Endothelial cell of umbilical vein (primary cell): ENCODE measurements around the gene AHI1. TPM values are rescaled to one million over a fixed set of nuclear protein-coding genes. Genes with fewer than 3 reads are reported as not detected.

Source experiments
- BruUV-seq: library from RNA; stranded (reverse); fragments of 400-500 nt; replicated peaks from 2 replicates; lab custom pipeline; 2021; lab: Mats Ljungman, UMichigan
- CTCF ChIA-PET: fragments of 300-600, 350-600 bp; sonication (Branson Sonifier 250); formaldehyde crosslinking; loops from one replicate; lab custom pipeline; 2021; ENCODE audit warnings: antibody characterized with exemption, inconsistent platforms; lab: Charles Lee
- POLR2A ChIA-PET: fragments of 300-600, 350-600 bp; sonication (Branson Sonifier 250); formaldehyde crosslinking; loops from one replicate; lab custom pipeline; 2021; ENCODE audit warnings: antibody characterized with exemption, inconsistent platforms; lab: Charles Lee
- DNase-seq: peaks from one replicate; pipeline ENCODE4 v3.0.0-alpha.2; 2011; ENCODE audit warnings: low read depth, low spot score
- FAIRE-seq: peaks from 2 replicates; lab custom pipeline; 2011; peaks lifted over from hg19 to GRCh38; lab: Jason Lieb, UNC
- H2AFZ ChIP-seq: 2 replicates; pipeline ENCODE4 v1.6.0; 2012; ENCODE audit warnings: low read depth, low read length, control low read depth, inconsistent platforms
- H3K27ac ChIP-seq: 2 replicates; pipeline ENCODE4 v1.5.1; 2011; ENCODE audit warnings: low read depth, mild to moderate bottlenecking, control low read depth, low read length, moderate library complexity; ENCODE audit not compliant: insufficient read depth
- H3K27me3 ChIP-seq, 2 experiments: 2 replicates each; pipeline versions ENCODE4 v1.6.0 to v1.6.1; 2011; ENCODE audit warnings: low read length in 2 of 2, mixed read lengths in 1 of 2; ENCODE audit not compliant: control insufficient read depth in 2 of 2, insufficient read depth in 2 of 2
- H3K36me3 ChIP-seq, 2 experiments: 2 replicates in 1 of 2; 3 replicates in 1 of 2; pipeline ENCODE4 v1.5.1; 2011; ENCODE audit warnings: low read length in 2 of 2, mild to moderate bottlenecking in 1 of 2, moderate library complexity in 1 of 2; ENCODE audit not compliant: control insufficient read depth in 2 of 2, insufficient read depth in 2 of 2; ENCODE audit errors: extremely low read depth in 1 of 2
- H3K4me1 ChIP-seq: 3 replicates; pipeline ENCODE4 v1.5.1; 2011; ENCODE audit warnings: mild to moderate bottlenecking, low read length; ENCODE audit not compliant: control insufficient read depth, insufficient read depth; ENCODE audit errors: extremely low read depth
- H3K4me2 ChIP-seq: 2 replicates; pipeline ENCODE4 v1.6.1; 2011; ENCODE audit warnings: low read length, control low read depth, mixed read lengths; ENCODE audit not compliant: insufficient read depth
- H3K4me3 ChIP-seq, 3 experiments: fragments of 200-600 bp in 1 of 3; sonication (generic), shearing (Covaris generic) in 1 of 3; replicated peaks in 1 of 3; 2 replicates each; pipeline ENCODE4 v1.5.1; 2011 to 2016; ENCODE audit warnings: control low read depth in 3 of 3, low read length in 3 of 3, mild to moderate bottlenecking in 2 of 3, inconsistent platforms in 1 of 3, low read depth in 1 of 3, moderate library complexity in 1 of 3; ENCODE audit not compliant: insufficient read depth in 1 of 3
- H3K79me2 ChIP-seq: 2 replicates; pipeline ENCODE4 v1.6.0; 2012; ENCODE audit warnings: low read length, inconsistent platforms; ENCODE audit not compliant: control insufficient read depth, insufficient read depth
- H3K9ac ChIP-seq: replicated peaks from 2 replicates; pipeline ENCODE3; 2011; ENCODE audit warnings: low read length, control low read depth; ENCODE audit not compliant: insufficient read depth; ENCODE audit errors: extremely low read depth
- H3K9me1 ChIP-seq: replicated peaks from 3 replicates; pipeline ENCODE4 v1.6.0; 2011; ENCODE audit warnings: mild to moderate bottlenecking, low read length; ENCODE audit not compliant: control insufficient read depth, insufficient read depth; ENCODE audit errors: extremely low read depth
- H3K9me3 ChIP-seq: replicated peaks from 2 replicates; pipeline ENCODE4 v1.5.1; 2012; ENCODE audit warnings: low read length, inconsistent platforms; ENCODE audit not compliant: control insufficient read depth, insufficient read depth
- H4K20me1 ChIP-seq: replicated peaks from 2 replicates; pipeline ENCODE3; 2011; ENCODE audit warnings: mild to moderate bottlenecking, low read length; ENCODE audit not compliant: control insufficient read depth, insufficient read depth; ENCODE audit errors: extremely low read depth
- CTCF ChIP-seq, 2 donors: IDR thresholded peaks; 1 replicate in 1 of 2; 2 replicates in 1 of 2; pipeline ENCODE4 v1.5.1; 2011; ENCODE audit warnings: low read length in 2 of 2, mild to moderate bottlenecking in 2 of 2, moderate library complexity in 2 of 2, control low read depth in 1 of 2, inconsistent platforms in 1 of 2, low read depth in 1 of 2; ENCODE audit not compliant: insufficient read depth in 1 of 2; ENCODE audit errors: extremely low read depth in 1 of 2
- EZH2 ChIP-seq: IDR thresholded peaks from 2 replicates; pipeline ENCODE4 v1.6.1; 2012; ENCODE audit warnings: borderline replicate concordance, low read depth, mild to moderate bottlenecking, moderate library complexity, low read length, inconsistent platforms; ENCODE audit not compliant: severe bottlenecking
- FOS ChIP-seq: IDR thresholded peaks from 2 replicates; pipeline ENCODE4 v1.6.1; 2011; ENCODE audit warnings: mild to moderate bottlenecking, low read length, moderate library complexity, borderline replicate concordance; ENCODE audit not compliant: insufficient read depth
- GATA2 ChIP-seq: IDR thresholded peaks from 2 replicates; pipeline ENCODE4 v1.7.0; 2011; ENCODE audit warnings: low read depth, mild to moderate bottlenecking, moderate library complexity, mixed read lengths, low read length; ENCODE audit not compliant: insufficient read length, insufficient read depth
- JUN ChIP-seq: IDR thresholded peaks from 2 replicates; pipeline ENCODE4 v1.6.1; 2011; ENCODE audit warnings: borderline replicate concordance, low read depth; ENCODE audit not compliant: insufficient read length, insufficient read depth
- MYC ChIP-seq: IDR thresholded peaks from one replicate; pipeline ENCODE4 v1.6.1; 2011; ENCODE audit warnings: mild to moderate bottlenecking, low read depth, low read length
- POLR2A ChIP-seq: IDR thresholded peaks from 2 replicates; pipeline ENCODE4 v1.6.1; 2012; ENCODE audit warnings: low read depth, mild to moderate bottlenecking, control low read depth, low read length
- POLR2AphosphoS5 ChIP-seq: IDR thresholded peaks from 2 replicates; pipeline ENCODE4 v1.6.1; 2012; ENCODE audit warnings: low read depth, mild to moderate bottlenecking, control low read depth, low read length, moderate library complexity; ENCODE audit not compliant: insufficient read depth
- dilution Hi-C: fragments of 300-500 bp; cut with MboI; formaldehyde crosslinking; loops from one replicate; pipeline ENCODE4 v1.15.0; 2019; ENCODE audit warnings: low sequenced_read_pairs; ENCODE audit not compliant: extremely low pct_ligation_motif_present
- intact Hi-C: fragments of 100-400 bp; cut with micrococcal nuclease; formaldehyde crosslinking; loops from one replicate; pipeline ENCODE4 v1.10.0; 2022
- polyA plus RNA-seq, 4 experiments: library from polyadenylated mRNA; depleted of rRNA in 3 of 4; stranded (reverse) in 3 of 4; unstranded in 1 of 4; fragments of >200 nt; gene quantifications; 2 replicates each; pipeline versions ENCODE4 v1.2.1 to v1.2.3, GENCODE V29; 2011 to 2012; ENCODE audit warnings: missing spikeins in 1 of 4
- total RNA-seq: library from RNA; stranded (reverse); gene quantifications from 2 replicates; pipeline ENCODE4 v1.2.3, GENCODE V29; 2021
- TF ChIP-seq, protein P1 (sequence below): IDR thresholded peaks from 2 replicates; pipeline ENCODE4 v1.6.1; 2011; ENCODE audit not compliant: insufficient read depth, insufficient read length

The AHI1 gene
- total and polyA plus RNA-seq, 2 donors (not counting 3 experiments of a cell fraction or from before 2014, with no cell fraction given): 5.1 to 20.7 TPM

DNA sequence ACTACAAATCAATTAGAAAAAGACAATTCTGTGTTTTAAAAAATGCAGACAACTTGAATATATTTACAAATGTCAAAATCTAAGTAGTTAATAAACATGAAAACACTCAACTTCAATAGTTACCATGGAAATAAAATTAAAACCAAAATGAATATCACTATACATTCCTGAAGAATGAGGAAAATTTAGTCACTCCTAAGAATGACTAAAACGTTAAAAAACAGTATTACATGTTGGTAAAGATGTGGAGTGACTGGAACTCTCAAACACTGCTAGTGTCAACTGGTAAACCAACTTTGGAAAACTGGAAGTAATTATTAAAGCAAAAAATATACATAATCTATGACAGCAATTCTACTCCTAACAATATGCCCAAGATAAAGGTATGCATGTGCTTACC, 36.3 kb downstream of the AHI1 start:
- CTCF ChIA-PET: no interaction called here
- no peaks in the 10 kb centered on the region for H3K9me1 ChIP-seq
- H4K20me1 ChIP-seq: no peaks in the 10 kb centered on the region
- dilution Hi-C loops (no loop called here), intact Hi-C loops (no loop called here)
- DNase-seq: no peak
- no peak for FAIRE-seq
- no TSS peak for BruUV-seq
- H3K79me2 ChIP-seq: no peaks in the 10 kb centered on the region
- H3K9me3 ChIP-seq: no peaks in the 10 kb centered on the region
- H3K4me2 ChIP-seq: no peak overlapping the region
- no peak overlapping the region for H2AFZ ChIP-seq
- no peaks in the 10 kb centered on the region for H3K27me3 ChIP-seq
- H3K36me3 ChIP-seq: peaks cover 0 to 7% of the 10 kb centered on the region in 2 experiments
- TF ChIP-seq, protein P1, sequence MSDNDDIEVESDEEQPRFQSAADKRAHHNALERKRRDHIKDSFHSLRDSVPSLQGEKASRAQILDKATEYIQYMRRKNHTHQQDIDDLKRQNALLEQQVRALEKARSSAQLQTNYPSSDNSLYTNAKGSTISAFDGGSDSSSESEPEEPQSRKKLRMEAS: no peak
- TF ChIP-seq JUN (no peak), GATA2 (no peak), POLR2AphosphoS5 (no peak), CTCF (IDR thresholded peaks at IDR 0.05; ENCODE audit: extremely low read depth in 1 of 2, insufficient read depth in 1 of 2, low read depth in 1 of 2, low read length in 2 of 2) (no peak), FOS (no peak), POLR2A (no peak), EZH2 (no peak), MYC (no peak)
- POLR2A ChIA-PET: no interaction called here
- no peak overlapping the region for H3K9ac ChIP-seq
- no peak overlapping the region for H3K4me3 ChIP-seq
- no peak overlapping the region for H3K27ac ChIP-seq
- no peaks in the 10 kb centered on the region for H3K4me1 ChIP-seq
